Hematopoietic multipotent progenitor cell (in vitro differentiated cells): ENCODE measurements around the gene MYOZ2. TPM values are rescaled to one million over a fixed set of nuclear protein-coding genes. Genes with fewer than 3 reads are reported as not detected.

Experiments
- DNase-seq, 3 donors: peaks; one replicate each; pipeline ENCODE4 v3.0.0-alpha.2; 2011 to 2015; ENCODE audit warnings: low read depth in 2 of 3, low spot score in 2 of 3
- total RNA-seq: library from RNA; depleted of rRNA; stranded (reverse); fragments of >200 nt; gene quantifications from one replicate; pipeline ENCODE4 v1.2.3, GENCODE V29; 2012

The MYOZ2 gene
- total RNA-seq, 1 donor = not detected

- no peak for DNase-seq
Measured at GRCh38 chr4:119237201-119237600, 101.6 kb downstream of the MYOZ2 start.

Other genes starting within 250 kb of the MYOZ2 start
- gene SYNPO2, start 247.0 kb upstream of the MYOZ2 start, total RNA-seq = 0.27 TPM
- 6.2 TPM for gene USP53, start 76.9 kb downstream of the MYOZ2 start, total RNA-seq
- gene FABP2, start 186.3 kb downstream of the MYOZ2 start, total RNA-seq = not detected